GM21390 (cell line): ENCODE results near the gene KDM4B.
"Not testable (repeated sequence)": the region's sequence is repeated elsewhere in the genome, so short reads cannot be mapped to it uniquely, and the experiment has no call there.

Experiments used
- ATAC-seq: cut with Tn5 transposase; IDR thresholded peaks from one replicate; pipeline ENCODE4 v1.9.1; 2021; ENCODE audit not compliant: unreplicated experiment

The KDM4B gene

GRCh38 chr19:4968462-4969291, at the start of gene KDM4B:
KDM4B (plus strand) TSS chr19:4969113; CDS start chr19:5032891, 63,778 bp downstream.
- peak; percentile 87 for ATAC-seq

GRCh38 chr19:4922530-4923275, 46.2 kb upstream of the KDM4B start:
- ATAC-seq, result no peak

- ATAC-seq, result no peak
These were observed 45.6 kb upstream of the KDM4B start for GRCh38 chr19:4923276-4923747.

GRCh38 chr19:4929186-4929585, 39.7 kb upstream of the KDM4B start:
- ATAC-seq, result no peak

GRCh38 chr19:4930664-4931063, 38.2 kb upstream of the KDM4B start:
- no peak for ATAC-seq

- ATAC-seq, result no peak
These were observed 36.2 kb upstream of the KDM4B start for GRCh38 chr19:4932711-4933110.

GRCh38 chr19:4933528-4933927, 35.4 kb upstream of the KDM4B start:
- ATAC-seq, result no peak

GRCh38 chr19:4935444-4935843, 33.5 kb upstream of the KDM4B start:
- no peak for ATAC-seq

GRCh38 chr19:4937060-4937459, 31.9 kb upstream of the KDM4B start:
- ATAC-seq, result no peak

- not testable (repeated sequence) for ATAC-seq
These were observed 30.5 kb upstream of the KDM4B start for GRCh38 chr19:4938461-4938860.

- no peak for ATAC-seq
These were observed 29.4 kb upstream of the KDM4B start for GRCh38 chr19:4939466-4939865.

GRCh38 chr19:4941638-4942169, 27.2 kb upstream of the KDM4B start:
- not testable (repeated sequence) for ATAC-seq

GRCh38 chr19:4950650-4951049, 18.3 kb upstream of the KDM4B start:
- ATAC-seq, result not testable (repeated sequence)

GRCh38 chr19:4951656-4952055, 17.3 kb upstream of the KDM4B start:
- ATAC-seq, result no peak

- ATAC-seq, result no peak
These were observed 16.0 kb upstream of the KDM4B start for GRCh38 chr19:4952945-4953344.

- ATAC-seq, result not testable (repeated sequence)
These were observed 14.4 kb upstream of the KDM4B start for GRCh38 chr19:4954320-4955149.

- ATAC-seq, result no peak
These were observed 13.6 kb upstream of the KDM4B start for GRCh38 chr19:4955274-4955673.

GRCh38 chr19:4957981-4958380, 10.9 kb upstream of the KDM4B start:
- no peak for ATAC-seq

GRCh38 chr19:4962085-4962619, 6.8 kb upstream of the KDM4B start:
- no peak for ATAC-seq

GRCh38 chr19:4965061-4965460, 3.9 kb upstream of the KDM4B start:
- no peak for ATAC-seq

GRCh38 chr19:4966591-4966990, 2.3 kb upstream of the KDM4B start:
- no peak for ATAC-seq
